Left lobe of liver (tissue), 2 donors: Measurements from ENCODE around the gene PLCD3. TPM values are rescaled to one million over a fixed set of nuclear protein-coding genes. Genes with fewer than 3 reads are reported as not detected.
"Not testable (repeated sequence)": the region's sequence is repeated elsewhere in the genome, so short reads cannot be mapped to it uniquely, and the experiment has no call there.

Source experiments
- ATAC-seq: fragments of 200-7000 bp; cut with Tn5 transposase; one replicate; pipeline ENCODE4 v1.9.1; 2020; ENCODE audit warnings: mild to moderate bottlenecking, moderate library complexity
- DNase-seq: peaks from one replicate; pipeline ENCODE4 v3.0.0-alpha.2; 2020; ENCODE audit warnings: low spot score
- total RNA-seq: library from RNA; stranded (reverse); gene quantifications from one replicate; pipeline ENCODE4 v1.2.1, GENCODE V29; 2021
- donor health status: DM: no; HTN: no; CAD: no; lungs with moderate emphysema.
- donor health status: DM: no; HTN: yes; CAD: no.

Gene PLCD3
- total RNA-seq, 1 donor from 2014 or later, result 3.4 TPM

DNA sequence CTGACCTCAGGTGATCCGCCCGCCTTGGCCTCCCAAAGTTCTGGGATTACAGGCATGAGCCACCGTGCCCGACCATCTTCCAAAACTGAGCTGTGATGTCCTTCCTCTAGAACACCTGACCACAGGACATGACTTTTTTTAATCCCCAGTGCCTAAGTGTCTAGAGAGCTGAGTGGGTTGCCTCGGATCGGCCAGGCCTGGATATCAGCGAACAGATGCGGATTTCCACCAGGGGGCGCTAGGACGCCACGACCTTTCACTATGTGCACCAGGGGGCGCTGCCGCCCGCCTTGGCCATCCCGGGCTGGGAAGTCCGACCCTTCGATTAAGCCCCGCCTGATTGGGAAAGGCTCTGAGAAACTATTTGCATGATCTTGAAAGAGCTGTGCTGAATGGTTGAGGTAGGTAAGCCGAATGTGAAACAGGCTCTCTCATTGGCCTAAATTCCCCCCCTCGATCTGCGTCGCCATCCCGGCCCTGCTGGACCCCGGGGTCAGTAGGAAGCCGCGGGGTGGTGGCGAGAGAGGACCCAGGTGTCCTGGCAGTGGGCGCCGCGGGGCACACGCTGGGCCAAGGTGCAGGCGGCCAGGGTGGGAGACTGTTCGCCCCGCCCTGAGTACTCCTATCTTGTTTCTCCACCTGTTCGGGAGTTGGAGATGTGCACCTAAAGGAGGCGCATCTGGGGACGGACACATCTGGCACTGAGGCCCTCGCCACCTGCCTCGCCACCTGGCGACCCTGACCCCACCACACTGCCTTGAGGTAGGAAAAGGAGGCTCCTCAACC, 3.1 kb upstream of the PLCD3 start, which contains the start of gene ACBD4:
ACBD4 (plus strand) TSS at position 496 of the 786 bp plus-strand sequence. CDS start 458 bp downstream, outside the sequence.
- ATAC-seq (peak; percentile 71), DNase-seq (peak; percentile 98)

DNA sequence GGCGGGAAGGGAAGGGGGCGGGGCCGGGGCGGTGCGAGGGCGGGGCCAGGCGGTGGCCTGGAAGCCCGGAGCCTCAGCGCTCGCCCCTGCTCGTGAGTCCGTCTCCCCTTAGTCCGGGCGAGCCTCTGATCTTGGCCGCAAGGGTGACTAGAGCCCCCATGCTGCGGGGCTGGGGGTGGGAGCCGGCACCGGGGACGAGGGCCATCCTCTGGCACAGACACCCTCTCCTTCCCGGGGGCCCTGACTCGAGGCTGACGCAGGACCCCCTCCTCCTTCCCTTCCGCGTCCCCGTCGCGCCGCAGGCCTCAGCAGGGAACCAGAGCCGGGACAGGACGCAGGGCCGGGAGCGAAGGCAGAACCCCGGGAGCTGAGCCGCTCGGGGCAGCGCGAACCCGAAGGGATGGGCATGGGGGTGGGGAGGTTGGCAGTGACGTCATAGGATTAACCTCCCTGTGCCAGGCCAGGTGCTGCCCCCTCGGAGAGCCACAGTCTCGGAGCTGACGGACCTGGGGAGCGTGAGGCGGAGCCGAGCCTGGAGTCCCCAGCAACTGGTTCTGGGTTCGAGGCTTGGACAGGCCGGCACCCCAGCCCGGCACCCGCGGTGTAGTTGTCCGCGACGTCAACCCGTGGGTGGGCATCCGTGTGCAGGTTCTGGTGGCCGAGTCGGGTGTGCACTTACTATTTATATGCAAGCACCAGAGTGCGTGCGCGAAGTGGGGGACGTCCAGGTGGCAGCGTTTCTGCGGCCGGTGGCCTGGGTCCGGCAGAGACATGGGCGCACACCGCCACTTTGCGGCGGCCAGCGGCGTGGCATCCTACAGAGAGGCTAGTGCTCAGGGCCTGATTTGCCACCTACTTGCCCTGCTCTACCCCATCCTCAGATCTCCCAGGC, 503 bp upstream of the PLCD3 start:
- peak; percentile 71 for ATAC-seq

DNA sequence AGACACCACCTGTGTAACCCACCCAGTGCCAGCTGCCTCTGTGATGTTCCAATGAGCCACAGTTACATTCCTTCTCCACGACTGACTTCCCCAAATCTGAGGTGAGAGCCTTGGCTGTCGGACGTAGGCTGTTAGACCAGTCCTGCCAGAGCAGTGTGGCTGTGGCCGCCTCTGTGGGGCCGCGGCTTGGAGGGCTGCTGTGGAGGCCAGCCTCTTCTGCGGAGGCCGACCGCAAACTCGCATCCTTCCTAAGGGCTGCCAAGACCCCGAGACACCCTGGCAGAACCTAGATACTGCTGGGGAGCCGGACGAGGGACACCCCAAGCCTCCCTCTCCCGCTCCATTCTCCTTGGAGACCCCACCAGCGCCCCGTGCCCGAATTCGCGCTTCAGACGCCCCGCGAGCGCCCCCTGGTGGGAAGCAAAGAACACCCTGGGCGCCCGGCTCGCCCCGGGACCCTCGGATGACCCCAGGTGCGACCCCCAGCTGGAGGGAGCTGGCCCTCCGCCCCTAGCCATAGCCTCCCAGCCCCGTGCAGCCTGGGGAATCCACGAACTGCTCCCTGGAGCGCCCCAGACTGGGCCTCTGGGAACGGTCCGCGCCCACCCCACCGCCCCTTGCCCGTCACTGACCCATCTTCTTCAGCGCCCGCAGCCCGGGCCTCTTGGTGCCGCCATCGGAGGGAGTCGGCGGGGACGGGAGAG, 547 bp downstream of the PLCD3 start:
- DNase-seq (peak; percentile 66), ATAC-seq (no peak)

More for the DNA sequence above, 503 bp upstream of the PLCD3 start:
- DNase-seq, result peak; percentile 84

DNA sequence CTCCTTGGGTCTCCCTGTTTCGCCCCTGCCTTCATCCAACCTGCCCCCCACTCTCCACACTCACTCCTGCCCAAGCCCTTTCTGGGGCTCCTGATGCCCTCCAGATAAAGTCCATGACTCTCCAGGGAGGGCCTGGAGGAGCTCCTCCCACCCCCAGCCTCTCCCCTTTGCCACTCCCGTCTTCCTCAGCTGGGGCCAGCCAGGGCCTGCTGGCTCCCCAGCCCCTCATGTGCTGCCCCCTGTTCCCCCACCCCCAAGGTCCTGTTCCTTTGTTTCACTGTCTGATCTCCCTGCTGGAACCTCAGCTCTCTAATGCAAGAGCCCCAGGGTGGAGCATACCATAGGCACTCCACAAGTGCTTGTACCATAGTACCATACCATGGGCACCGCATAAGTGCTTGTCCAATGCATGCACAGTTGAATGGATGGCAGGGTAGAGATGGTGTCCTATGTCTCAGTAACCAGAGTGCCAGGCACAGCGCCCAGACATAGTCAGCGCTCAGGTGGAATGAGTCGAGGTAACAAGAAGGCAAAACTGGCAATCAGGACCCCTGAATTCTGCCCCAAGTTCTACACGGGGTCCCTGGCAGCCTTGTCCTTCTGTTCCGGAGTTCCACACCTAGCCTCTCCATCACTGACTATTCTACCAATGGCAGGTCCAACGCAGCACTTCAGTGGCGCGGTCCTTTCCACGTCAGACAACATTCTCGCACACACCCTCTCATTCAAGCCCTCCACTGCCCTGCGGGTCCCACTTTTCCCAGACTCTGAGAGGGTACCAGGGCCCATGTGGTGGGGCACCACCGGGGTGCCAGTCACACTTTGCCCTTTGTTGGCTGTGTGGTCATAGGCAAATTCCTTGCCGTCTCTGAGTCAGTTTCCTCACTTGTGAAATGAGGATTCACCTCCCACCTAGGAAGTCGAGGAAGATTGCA, 1.4 kb downstream of the PLCD3 start:
- DNase-seq (no peak), ATAC-seq (no peak)

DNA sequence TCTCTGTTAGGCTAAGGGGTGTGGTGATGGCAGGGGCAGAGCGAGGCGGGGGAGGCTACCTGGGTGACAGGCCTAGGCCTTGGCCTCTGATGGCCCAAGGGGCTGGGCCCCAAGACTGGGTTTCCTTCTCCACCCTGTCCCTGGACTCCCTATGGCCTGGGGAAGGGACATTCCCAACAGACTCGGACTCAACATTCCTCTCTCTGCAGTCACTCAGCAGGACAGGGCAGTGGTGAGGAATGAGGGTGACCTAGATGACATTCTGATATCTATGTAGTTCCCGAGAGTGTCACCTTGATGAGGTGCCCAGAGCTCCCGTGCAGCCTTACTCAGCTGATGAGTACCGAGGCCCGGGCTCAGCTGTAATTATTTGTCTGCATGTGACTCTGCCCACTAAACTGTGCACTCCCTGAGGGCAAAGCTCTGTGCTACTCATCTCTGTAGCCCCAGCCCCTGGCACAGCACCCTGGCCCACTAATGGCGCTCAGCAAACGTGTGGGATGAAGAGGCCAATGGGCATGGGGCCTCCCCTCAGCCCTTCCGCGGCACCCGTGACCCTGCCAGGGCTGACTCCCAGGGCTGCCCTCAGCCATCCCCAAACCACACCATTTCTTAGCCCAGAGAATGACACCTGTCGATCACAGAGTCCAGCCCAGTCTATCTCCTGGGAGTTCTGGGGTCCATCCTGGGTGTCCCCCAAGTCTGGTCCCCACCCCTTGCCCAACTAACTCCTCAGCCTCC, 2.2 kb downstream of the PLCD3 start:
- ATAC-seq (no peak), DNase-seq (no peak)

DNA sequence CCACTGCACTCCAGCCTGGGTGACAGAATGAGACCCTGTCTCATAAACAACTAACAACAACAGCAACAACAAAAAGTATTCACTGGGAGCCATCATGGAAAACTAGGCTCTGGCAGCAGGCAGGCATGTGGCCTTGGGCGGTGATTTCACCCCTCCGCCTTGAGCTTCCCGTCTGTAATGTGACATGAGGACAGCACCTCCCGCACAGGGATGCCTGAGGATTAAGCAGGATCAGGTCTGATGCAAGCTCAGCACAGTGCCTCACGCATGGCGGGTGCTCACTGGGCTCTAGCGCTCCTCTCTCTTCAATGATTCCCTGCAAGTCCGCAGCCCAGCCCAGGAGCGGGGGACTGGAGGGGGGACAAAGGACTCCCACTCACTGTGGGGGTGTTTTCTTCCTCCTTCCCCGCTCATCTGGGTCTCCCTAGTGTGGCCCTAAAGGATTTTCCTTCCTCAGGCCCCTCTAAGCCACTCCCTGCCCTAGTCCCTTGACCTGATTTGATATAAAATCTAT, 2.8 kb downstream of the PLCD3 start:
- DNase-seq, result no peak
- no peak for ATAC-seq

DNA sequence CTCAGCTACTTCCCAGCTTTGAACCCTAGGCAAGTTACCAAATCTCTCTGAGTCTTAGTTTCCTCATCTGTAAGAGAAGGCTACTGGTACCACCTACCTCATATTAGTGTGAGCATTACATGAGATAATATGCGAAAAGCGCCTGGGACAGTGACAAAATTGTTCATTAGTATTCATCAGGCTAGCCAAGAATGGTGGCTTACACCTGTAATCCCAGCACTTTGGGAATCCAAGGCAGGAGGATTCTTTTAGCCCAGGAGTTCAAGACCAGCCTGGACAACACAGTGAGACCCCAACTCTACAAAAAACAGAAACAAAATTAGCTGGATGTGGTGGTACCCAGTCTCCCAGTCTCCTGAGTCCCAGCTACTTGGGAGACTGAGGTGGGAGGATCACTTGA, 3.3 kb downstream of the PLCD3 start:
- no peak for ATAC-seq
- no peak for DNase-seq

DNA sequence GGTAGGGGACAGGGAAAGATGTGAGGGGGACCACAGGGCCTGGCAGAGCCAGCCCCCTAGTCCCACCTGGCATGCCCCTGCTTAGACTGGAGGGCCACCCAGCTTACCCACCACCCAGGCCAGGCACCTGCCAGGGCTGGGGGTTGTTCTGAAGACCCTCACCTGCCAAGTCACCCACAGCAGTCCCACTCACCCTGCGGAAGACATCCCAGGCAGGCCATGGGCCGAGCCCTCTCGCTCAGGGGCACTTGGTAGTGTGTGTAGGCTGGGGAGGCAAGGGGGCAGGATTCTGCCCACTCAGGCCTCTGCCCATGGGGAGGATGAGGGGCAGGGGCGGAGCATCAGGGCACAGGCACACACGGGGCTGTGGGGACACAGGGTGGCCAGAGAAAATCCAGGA, 4.0 kb downstream of the PLCD3 start:
- DNase-seq, result no peak
- no peak for ATAC-seq

DNA sequence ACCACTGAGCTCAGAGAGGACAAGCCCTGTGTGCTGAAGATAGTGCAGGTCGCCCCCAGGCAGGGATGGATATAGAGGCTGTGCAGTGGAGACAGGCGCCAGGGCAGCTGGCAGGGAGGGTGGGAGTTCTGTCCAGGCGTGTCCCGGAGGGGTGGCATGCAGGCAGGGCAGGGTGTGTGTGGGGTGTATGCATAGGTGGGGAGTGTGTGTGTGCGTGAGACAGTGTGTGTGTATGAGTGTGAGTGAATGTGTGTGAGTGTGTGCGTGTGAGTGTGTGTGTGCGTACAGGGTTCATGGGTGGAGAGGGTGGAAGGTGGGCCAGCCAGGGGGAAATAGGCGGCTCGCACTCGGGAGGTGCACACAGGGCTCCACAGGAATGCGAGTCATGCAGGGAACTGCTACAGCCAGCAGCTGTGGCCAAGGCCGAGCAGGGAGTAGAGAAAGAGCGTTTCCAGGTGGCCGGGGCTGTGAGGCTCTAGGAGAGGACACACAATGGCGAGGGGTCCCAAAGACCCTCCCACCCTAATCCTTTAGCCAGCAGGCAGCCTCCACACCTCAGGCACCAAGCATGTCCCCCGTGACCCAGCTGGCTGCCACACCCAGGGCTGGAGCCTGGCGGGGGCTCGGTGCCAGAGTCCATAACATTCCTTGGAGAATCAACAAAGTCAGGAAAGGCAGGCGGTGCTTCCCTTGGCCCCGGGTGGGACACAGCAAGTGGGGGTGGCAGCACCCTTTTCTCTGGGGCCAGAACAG, 4.6 kb downstream of the PLCD3 start:
- ATAC-seq, result no peak
- no peak for DNase-seq

DNA sequence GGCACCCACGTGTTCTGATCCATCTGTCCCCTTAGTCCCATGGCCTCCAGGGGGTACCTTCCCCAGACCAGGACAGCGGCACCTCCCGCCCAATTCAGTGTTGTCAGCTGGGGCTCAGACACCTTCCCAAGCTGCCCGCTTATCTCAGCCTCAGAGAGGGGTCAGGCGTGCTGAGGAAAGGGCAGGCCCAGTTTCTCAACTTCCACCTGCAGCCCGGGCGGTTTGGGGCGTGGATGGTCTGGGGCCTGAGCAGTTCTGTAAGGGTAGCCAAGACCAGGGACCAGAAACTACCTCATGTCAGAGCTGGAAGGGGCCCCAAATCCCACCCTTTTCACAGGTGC, 5.1 kb downstream of the PLCD3 start:
- no peak for ATAC-seq
- DNase-seq, result no peak

DNA sequence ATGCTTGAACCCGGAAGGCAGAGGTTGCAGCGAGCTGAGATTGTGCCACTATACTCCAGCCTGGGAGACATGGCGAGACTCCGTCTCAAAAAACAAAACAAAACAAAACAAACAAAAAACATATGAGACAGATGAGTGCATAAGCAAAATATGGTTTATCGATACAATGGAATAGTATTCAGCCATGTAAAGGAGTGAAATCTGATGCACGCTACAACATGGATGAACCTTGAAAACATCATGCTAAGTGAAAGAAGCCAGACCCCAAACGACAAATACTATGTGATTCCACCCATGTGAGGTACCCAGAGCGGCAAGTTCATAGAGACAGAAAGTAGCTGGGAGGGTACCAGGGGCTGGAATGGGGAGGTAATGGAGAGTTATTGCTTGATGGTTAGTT, 6.8 kb downstream of the PLCD3 start:
- ATAC-seq, result no peak

DNA sequence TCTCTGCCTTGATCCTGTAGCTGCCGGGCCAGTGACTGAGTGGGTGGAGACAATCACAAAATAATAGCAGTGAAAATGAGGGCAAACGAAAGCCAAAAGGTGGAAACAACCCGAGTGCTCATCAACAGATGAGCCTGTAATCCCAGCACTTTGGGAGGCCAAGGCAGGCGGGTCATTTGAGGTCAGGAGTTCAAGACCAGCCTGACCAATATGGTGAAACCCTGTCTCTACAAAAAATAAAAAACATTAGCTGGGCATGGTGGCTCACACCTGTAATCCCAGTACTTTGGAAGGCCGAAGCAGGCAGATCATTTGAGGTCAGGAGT, 7.6 kb downstream of the PLCD3 start:
- not testable (repeated sequence) for DNase-seq, ATAC-seq

More for the DNA sequence above, 6.8 kb downstream of the PLCD3 start:
- DNase-seq, result no peak

DNA sequence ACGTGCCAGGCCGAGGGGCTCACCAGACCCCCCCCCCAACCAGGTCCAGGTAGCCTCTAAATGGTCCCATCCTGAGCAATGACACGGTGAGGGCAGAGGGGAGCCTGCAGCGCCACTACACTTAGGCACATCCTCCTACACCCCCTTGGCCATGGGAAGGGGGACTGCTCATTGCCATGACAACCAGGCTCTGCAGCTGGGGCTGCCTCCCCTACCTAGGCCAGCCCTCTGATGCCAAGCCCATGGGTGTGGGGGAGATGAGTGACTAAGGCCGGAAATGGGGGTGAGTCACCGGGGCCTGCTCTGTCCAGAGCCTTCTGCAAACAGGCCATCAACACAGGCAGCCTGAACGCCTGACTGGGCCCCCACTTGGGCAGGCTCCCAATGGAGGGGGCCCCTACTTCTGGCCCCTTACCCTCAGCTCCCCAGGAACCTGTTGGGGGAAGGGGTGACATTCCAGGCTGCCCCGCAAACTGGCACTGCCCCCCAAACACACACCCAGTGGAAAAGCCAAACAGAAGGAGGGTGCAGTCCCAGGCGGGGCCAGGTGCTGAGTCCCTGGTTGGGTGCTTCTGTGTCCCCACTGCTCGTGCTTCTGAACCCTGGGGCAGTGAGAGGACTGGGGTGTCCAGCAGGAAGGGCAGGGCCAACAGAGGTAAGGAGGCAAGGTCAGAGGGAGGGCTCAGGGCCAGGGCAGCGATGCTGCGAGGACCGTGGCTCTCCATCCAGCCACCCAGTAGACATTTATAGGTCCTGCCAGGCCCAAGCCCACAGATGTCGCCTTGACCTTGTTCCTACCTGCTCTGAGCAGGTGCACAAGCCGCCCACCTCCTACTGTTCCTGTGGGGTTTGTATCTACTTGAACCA, 8.2 kb downstream of the PLCD3 start:
- DNase-seq (no peak), ATAC-seq (no peak)

DNA sequence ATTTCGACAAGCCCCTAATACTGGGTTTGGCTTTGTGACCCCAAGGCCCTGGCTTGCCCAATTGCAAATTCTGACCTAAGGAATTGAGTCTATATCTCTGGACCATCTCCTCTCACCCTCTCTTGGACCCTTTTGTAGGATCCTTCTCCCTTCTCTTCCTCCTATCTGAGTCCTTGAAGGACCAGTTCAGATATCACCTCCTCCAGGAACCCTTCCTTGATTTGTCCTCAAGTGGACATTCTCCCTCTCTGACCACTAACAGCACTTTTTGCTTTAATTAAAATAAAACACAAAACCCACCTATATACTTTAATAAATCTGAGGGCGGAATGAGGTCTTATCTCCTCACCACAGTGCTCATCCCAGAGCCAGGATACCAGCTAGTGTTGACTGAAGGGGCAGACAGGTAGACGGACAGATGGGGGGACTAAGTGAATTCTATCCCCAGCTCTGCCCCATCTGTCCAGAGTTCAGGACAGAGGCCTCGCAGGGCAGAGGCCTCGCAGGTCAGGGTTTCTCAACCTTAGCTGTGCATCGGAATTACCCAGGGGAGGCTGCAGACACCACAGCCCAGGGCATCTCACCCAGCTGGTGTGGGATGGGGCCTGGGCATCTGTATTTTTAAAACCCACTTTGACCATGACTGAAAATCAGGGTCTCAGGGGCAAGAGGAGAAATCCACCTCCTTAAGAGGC, 9.1 kb downstream of the PLCD3 start:
- no peak for DNase-seq
- peak; percentile 20 for ATAC-seq

DNA sequence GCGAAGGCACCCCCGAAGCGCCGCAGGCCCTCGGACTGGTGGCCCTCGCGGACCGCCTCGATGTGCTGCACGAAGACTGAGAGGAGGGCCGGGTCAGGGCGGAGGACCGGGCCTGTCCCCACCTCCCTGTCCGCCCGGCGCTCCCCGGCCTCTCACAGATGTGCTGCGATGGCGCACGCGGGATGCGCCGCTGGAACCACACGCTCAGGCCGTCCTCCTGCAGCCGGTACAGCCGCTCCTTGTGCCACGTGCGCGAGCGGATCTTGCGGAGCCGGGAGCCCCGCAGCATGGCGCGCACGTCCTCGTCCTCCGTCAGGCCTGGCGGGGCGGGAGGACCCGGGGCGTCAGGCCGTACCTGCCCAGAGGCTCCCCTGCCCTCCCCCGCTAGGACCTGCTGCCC, 11.3 kb downstream of the PLCD3 start:
- no peak for ATAC-seq
- no peak for DNase-seq

DNA sequence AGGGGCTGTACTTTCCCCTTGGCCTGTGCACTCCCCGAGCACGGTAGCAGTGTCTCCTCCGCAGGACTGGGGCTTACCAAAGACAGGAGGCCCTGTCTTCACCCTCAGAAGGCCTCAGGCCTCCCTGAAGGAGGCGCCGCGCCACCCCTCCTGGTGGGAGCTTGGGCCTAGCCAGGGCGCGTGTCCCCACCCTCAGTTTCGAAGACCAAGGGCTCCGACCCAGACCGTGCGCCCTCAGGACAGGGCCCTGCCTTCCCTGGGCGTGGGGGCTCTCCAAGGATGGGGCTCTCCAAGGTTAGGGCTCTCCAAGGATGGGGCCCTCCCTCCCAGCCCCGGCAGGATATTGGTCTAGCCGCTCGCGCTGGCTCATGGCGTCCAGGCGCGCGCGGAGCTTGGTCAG, 11.8 kb downstream of the PLCD3 start:
- ATAC-seq, result no peak
- DNase-seq, result no peak

DNA sequence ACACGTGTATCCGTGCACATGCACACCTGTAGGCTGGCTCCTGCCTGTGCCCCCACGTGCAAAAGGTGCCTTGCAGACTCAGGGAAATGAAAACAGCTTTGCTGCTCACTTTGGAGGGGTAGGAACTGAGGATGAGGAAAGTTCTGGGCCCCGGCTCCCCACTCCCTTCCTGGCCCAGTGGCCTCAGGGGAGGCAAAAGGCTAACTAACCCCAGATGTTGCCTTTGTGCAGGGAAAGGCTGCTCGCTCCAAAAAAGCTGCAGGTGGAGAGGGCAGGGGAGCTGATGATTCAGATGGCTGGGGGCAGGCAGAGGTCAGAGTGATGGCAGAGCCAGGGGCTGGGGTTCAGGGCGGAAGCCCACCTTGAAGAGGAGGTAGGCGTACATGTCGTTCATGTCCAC, 12.4 kb downstream of the PLCD3 start:
- ATAC-seq (no peak), DNase-seq (no peak)
